HG02678 (cell line): ENCODE results near the gene ACTR2.

ENCODE experiments used
- ATAC-seq: cut with Tn5 transposase; IDR thresholded peaks from one replicate; pipeline ENCODE4 v1.9.1; 2021; ENCODE audit warnings: mild to moderate bottlenecking, moderate library complexity; ENCODE audit not compliant: unreplicated experiment

Gene ACTR2

DNA sequence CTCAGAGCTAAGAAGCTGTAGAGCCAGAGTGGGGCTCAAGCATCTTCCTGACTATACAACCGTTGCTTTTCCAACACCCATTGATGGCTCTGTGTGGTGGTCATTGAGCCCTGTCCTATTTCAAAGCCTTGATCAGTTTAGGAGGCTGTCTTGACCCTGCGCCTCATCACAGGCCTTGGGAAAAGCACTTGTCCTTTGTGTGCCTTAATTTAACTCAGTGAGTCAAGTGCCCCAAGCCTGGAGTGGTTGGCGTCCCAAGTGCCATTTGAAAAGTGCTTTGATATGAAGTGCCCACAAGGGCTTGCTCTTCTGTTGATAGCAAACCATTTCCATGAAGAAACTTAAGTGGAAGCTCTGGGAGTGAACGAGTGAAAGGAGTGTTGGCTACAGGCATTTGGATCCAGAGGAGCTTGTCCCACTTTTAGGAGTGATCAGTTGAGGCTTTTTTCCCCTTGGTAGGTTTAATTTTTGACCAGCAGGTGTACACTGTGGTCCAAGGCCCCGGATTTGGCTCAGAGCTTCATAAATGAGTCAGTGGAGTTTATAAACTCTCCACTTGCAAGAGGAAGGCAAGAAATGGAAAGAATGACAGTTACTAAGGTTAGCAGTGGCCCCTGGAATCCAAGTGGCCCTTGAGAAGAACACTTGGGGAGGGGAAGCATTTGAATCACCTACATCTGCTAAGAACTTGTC, 50.3 kb downstream of the ACTR2 start:
- no peak for ATAC-seq

DNA sequence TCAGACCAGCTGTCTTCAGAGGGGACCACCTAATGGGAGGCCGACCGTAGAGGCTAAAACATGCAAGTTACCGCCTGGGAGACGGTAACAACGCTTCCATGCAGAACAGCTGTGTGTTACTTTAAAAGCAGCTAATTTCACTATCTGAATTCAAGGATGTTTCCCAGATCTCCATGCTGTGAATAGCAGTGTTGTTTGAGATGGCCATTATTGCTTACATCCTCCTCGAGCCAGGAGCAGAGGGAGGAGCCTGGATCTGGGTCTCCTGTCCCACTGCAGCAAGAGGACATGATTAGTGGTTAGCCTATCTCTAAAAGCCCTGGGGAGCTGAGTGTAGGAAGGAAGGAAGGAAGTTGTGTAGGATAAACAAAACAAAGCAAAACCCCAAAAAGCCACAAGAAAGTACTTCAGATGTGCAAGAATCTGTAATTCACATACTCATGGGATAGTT, 50.9 kb downstream of the ACTR2 start:
- no peak for ATAC-seq

DNA sequence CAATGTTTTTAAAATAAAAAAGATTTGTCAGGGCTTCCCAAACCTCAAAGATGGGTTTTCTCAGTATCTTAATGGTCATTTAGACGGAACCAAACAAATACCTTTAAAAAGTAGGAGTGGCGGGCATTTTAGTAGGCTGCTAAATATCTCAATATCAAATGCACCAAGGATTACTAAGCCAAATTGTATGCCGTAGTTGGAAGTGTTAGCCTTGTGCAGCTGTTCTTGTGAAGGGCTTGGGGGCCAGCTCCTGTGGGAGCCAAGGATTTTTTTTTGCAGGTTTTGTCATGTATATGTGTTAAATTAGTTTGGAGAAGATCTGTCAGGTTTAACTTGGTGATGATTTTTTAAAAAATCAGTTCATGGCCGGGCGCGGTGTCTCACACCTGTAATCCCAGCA, 52.1 kb downstream of the ACTR2 start:
- ATAC-seq: no peak

DNA sequence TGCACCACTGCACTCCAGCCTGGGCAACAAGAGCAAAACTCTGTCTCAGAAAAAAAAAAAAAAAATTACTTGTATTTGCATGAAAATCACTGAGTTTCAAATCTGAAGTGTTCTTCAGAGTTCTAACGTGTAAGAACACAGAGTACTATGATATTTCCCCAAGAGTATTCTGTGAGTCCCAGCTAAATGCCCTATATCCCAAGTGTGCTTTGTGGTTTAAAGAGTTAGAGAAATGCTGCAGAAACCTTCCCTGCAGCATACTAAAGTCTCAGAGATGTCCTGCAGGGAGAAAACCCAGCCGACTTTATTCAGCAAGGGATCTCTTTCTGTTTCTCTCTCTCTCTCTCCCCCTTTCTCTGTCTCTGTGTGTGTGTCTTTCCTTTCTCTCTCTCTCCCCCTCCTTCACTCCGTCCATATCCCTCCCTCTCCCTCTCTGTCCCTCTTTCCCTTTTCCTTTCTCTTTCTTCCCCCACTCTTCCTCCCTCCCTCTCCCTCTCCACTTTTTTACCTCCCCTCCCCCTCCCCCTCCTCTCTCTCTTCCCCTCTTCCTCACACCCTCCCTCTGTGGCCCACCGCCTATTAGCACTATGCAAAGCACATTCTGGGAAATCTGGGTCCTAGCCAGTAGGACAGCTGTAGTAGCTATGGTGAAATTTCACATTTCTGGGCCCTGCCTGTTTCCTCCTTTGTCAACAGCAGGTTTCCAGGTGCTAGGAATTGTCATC, 54.2 kb downstream of the ACTR2 start:
- ATAC-seq: no peak

DNA sequence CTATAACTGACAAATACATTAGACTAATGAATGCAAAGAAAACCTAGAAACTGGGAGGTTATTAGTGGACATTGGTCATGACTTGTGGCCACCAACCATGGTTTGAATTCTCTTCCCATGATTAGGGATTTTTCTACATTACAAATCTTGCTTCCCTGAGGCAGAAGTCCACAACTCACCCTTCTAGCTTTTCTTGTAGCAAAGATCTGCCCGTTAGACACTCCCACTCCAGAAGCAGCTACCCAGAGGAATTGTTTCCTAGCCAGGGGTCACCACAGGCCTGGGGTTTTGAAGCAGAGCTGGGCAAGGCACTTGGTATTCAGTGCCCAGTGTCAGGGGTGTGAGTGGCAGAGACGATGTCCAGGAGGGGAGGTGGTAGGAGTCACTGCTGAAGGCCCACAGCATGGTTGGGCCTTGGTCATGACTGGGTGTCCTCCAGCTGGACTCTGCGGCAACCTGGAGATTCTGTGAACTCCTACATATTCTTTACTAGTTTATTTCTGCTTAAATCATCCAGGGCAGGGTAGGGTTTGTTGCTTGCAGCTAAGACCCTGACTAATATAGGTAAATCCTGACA, 54.9 kb downstream of the ACTR2 start:
- no peak for ATAC-seq

DNA sequence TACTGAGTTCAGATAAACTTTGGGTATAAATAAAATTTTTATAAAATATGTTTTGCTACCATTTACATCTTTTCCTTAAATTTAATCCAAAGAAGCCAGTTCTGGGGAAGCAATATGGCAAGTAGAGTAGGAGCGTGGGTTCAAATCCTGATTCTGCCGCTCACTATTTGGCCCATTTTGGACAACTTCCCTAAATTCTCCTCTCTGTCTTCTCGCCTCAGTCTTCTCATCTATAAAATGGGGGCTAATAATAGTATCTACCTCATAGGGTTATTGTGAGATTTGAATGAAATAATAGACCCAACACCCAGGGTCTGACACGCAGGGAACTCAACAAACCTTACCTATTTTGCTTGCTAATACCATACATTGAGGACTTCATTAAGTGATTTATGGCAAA, 59.7 kb downstream of the ACTR2 start:
- no peak for ATAC-seq

DNA sequence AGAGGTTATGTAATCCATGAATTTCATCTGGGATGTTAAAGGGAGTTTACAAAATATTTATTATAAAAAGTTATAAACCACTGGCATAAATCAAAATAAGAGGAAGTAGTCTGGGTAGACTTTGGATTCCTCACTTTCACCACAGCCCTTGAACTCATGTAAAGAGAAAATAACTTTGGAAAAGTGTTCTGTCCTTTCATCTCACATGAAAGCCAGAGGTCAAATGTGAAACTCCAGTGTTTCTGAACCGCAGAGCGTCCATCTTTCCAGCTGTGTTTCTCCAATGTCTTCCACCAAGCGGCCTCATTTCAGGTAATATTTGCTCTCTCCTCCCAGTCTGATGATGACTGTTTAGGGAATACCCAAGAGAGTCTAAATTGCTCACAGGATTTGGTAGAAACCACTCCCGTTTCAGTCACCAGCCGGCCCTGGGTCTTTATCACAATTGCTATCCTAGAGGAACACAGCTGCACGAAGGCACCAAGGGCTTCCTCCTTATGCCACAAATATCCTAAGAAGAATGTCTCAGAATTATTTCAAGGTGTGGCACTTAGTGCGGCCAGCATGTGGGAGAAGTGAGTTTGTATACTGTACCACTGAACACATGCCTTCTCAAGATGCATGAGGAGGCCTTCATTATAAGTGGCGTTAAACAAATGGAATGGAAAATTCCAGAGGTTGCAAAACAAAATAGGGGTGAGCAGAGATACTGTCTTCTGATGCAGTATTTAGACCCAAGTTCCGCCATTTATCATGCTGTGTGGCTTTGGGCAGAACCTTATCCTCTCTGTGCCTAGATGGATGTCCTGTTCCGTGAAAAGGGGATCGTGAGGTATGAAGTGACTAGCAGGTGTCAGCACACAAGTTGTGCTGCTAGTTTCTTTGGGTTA, 63.8 kb downstream of the ACTR2 start:
- no peak for ATAC-seq

DNA sequence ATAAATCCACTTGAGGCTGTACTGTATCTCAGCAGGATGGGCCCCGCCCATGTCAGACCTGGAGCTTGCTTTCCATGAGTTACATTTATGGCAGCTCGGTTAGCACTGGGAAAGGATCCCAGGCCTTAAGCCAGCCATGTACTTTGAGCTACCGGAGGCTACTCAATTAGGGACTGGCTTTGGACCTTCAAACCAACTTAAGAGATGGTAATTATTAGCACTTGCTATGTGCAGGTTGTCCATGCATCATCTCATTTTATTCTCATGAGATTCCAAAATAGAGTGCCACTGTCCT, 64.4 kb downstream of the ACTR2 start:
- no peak for ATAC-seq

DNA sequence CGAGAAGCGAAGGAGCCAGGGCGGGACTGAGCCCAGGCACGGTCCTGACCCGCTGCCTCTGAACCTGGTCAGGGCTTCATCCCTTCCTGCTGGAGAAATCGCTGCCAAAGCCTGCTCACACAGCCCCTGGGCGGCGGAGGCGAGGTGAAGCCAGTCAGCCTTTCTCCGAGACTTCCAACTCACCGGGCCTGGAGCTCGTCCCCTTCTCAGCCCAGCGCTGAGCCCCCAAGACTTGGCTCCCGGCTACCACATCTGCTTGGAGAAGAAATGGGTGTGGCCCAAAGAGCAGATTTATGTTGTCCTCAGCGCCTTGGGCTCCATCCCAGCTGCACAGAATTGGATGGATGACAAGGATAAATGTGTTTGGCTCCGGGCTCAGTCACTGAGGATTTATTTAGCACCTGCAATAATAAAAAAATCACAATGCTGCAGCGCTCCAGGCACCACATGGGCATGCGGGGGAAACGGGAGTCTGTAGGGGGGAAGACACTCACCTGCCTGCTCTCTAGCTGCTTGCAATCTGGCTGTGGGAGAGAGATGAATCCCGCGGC, 64.9 kb downstream of the ACTR2 start:
- ATAC-seq: no peak

DNA sequence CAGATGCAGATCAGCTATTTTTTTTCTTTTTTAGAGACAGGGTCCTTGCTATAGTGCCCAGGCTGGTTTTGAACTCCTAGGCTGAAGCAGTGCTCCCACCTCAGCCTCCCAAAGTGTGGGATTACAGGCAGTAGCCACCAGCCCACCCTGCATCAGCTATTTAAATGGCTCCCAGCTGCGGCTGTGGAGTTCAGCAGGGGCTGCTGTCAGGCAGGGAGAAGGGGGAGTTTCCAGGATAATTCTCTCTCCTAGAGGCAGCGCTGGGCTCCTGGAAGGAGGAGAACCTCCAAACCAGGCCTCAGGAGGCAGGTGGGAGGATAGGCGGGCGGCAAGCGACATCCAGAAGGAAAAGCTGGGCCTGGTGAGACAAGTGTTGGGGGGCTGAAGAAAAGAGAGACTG, 65.7 kb downstream of the ACTR2 start:
- ATAC-seq: no peak

DNA sequence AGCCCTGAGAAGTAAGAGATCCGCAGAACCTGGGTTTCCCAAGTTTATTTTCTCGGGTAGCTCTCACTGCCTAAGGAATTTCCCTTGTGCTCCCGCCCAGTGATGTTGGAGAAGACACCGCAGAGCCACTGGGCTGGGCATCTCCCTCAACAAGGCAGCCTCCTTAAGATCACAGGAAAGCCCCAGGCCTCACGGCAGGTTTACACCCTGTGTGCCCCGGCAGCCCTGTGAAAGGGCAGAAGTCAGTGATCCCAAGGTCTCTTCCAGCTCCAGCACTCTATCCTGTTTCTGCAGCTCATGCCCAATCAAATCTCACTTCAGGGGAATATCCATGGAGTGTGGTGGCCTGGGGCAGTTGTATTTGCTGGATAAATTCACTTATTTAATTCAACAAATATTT, 66.5 kb downstream of the ACTR2 start:
- ATAC-seq: no peak

DNA sequence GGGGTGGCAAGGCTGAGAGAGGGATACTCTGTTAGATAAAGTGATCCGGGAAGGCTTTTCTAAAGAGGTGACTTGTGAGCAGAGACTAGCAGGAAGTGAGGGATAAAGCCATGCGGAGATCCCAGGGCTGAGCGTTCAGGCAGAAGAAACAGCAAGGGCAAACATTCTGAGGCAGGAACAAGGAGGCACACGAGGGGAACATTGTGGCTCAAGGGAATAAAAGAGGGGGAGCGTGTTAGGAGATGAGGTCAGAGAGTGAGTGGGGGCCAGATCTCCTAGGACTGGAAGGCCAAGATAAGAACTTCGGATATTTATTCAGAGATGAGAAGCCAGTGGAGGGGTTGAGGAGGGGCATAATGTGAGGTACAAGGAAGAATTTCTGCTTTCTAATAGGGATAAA, 67.1 kb downstream of the ACTR2 start:
- ATAC-seq: no peak

DNA sequence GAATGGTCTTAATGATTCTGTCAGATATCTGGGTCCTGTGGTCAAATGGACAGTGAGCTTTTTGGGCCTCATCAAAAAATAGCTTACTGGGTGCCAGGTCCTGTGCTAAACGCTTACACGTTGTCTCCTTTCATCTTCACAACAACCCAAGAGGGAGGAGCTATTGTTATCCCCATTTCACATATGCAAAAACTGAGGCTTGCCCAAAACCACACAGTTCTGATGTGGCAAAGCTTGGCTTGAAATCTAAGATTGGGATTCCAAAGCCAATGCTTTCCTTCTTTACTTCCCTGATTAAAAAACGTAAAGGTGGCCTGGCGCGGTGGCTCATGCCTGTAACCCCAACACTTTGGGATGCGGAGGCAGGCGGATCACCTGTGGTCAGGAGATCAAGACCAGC, 69.3 kb downstream of the ACTR2 start:
- ATAC-seq: no peak

DNA sequence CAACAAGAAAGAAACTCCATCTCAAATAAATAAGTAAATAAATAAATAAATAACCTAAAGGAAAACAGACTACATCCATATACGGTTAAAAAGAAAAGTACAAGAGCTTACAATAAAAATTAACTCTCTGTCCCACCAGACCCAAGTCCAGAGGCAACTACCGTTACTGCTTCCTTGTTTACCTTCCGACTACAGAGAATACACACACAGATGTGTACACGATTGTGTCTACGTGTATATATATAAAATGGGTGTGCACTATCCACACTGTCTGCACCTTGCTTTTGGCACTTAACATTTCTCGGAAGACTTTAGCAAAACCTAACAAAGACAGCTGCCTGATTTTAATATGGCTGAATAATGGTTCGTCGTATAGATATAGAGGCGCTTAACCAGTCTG, 69.9 kb downstream of the ACTR2 start:
- ATAC-seq: no peak

DNA sequence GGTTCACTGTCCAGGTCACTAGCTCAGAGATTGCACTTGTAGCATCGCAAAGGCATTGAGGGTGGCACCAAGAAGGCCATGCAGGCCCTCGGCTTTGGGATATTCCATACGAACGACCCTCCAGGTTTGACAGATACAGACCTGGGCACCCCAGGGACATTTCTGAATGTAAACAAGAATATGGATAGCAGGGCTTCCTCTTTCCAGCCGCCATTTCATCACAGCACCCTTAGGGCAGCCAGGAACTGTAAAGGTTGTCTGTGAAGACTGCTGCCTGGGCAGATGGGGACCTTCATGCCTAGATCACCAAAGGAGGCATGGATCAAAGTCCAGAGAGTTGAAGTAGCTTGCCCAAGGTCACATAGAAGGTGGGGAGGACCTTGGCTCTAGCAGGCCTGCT, 70.5 kb downstream of the ACTR2 start:
- ATAC-seq: no peak

DNA sequence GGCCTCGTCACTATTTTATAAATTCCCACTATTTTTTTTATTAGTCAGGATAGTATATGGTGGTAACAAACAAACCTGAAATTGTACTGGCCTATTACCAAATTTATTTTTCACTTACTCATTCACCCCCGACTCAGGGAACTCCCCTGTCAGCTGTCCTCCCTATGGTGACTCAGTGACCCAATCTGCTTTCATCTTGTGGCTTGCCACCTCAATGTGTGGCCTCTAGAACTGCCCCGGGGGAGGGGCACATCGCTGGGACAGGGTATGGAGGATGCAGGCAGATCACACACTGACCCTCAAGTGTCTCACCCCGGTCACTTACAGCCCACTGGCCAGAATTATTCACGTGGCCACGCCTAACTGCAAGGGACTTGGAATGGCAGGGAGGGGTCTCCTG, 71.6 kb downstream of the ACTR2 start:
- ATAC-seq: no peak

DNA sequence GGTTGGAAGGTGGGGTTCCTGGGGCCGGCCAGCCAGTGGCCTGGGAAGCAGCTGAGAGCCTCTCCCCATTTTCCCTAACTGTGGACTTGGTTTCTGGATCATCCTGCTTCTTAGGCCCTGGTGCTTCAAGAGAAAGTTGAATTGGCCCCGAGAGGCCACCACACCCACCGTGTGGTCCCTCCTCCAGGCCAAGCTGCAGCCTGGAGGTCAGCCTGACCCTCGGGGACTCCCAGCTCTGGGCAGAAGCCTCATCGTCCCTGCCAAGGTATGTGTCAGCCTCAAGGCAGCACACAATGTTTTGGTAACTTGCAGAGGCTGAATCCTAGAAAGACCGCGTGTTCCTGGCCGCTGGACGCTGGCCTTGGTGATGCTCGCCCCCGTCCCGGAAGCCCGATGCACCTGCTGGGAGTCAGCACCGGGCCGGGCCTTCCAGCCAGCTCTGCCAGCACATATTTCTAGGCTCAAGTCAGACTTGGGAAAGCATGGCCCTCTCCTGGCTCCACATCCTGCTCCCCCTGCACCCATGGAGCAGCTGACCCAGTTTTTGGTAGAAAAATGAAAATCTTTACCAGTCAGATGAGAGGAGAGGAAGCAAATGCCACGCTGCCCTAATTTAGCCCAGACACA, 72.6 kb downstream of the ACTR2 start:
- ATAC-seq: no peak

DNA sequence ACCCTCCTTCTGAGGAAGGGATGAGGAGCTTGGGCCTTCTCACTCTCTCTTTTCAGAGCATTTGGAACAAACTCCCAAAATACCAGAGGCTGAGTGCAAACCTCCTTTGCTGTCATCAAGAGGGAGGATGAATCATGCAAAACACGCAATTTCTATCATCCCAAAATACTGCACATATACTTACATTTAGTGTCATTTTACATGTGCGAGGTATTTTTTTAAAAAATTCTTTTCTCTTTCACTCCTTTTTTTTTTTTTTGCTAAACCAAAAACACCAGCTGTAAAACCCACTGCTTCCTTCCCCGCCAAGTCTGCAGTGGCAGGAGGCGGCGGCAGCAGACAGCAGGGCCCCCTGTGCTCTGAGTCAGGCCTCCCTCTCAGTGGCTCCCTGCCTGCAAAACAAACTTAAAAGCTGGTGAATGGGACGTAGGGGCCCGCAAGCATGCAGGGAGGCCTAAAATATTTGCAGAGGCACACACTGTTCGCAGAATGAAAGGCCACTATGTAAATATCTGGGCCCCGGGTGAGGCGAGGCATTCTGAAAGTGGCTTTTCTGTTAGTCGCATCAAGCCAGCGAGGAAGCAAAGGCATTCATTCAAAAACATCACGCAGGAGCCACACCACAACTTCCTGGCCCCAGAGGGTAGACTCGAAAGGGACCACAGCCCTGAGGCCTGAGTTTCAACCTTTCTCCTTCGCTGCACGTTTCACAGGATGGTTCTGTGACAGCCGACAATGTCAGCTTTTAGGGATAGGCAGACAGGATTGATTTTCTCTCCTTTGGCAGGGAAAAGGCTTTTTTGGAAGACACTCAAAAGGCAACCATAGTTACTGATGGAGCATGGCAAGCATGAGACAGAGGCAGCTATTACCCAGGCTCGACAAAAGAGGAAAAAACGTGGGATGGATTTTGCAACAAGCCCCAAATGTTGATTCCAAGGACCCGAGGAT, 73.4 kb downstream of the ACTR2 start:
- ATAC-seq: peak; percentile 88

DNA sequence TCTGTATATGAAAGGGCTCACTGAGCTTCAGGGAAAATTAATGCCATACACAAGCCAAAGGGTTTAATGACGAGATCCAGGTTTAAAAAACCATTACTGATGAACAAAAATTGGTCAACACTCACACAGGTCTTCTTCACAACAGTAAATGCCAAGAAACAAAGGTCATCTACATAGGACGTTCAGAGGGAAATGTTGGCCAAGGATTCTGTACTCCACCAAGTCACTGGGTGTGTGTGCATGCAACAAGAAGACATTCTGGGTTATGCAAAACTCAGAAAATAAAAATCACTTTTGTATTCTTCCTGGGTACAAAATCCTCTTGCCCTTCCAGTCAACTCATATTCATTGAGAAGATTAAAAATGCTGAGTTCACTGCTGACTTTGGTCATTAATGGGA, 78.3 kb downstream of the ACTR2 start:
- no peak for ATAC-seq

DNA sequence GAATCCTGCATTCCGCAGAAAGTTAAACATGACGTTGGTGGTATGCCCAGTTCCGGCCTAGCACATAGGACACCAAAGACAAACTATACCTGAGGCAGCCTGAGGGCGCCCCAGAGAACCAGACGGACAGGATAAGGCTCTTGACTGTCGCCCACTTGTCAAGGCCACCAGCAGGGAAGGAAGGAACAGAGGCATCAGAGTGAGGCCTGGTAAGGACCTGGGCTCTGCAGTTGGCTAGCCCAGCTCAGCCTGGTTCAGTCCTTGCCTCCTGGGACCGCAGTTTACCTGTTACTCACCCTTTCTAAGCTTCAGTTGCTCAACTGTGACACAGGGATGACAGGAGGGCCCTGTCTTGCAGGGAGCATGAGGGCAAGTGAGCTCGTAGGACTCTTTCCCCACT, 82.1 kb downstream of the ACTR2 start:
- no peak for ATAC-seq
